ENCODE data around the gene ABHD12B.

DNA sequence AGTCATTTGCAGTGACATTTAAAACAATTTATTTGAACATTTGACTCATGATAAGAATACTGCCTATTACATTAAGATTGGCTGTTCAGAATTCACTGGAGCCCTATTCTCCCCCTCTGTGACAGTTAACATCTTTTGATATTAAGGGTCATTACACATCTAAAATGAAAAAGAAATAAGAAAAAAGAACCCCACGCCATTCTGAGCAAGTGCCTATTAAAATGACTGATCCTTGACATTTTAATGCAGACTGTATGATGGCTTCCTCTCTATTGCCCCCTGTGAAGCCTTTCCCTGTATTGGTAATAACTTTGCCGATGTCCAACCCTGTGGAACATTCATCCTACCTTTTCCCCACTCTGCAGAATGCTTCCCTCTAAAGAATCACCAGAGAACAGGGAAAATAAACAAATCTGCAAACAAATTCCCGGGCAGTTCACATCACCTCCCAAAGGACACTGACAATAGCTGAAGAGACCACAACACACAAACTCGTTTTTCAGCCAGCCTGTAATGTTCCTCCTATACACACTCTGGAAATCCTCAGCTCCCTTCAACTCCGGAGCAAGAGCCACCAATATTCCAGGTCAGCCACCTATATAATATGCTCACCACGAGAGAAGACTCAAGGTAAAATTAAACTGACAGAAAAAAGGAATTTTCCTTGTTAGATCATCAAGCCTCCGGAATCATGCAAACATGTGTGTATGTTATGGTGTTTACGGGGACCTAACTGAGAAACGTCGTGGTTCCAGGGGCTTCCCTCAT, 42.9 kb upstream of the ABHD12B start:
- TF ChIP-seq CTCF (IDR thresholded peaks at IDR 0.05 in 8 of 11, conservative IDR thresholded peaks at IDR 0.05 in 3 of 11) (no peak), POLR2A (IDR thresholded peaks at IDR 0.05) (no peak), POLR2AphosphoS5 (IDR thresholded peaks at IDR 0.05) (no peak)

All from spleen (tissue), 7 donors.